MM.1S (cell line): ENCODE results near the gene OBSCN.

Experiments used
- EZH2phosphoT487 ChIP-seq: fragments of 300-600 bp; sonication (generic); IDR thresholded peaks from 2 replicates; pipeline ENCODE4 v1.6.1; 2018; ENCODE audit warnings: antibody characterized with exemption, low read length
- TF ChIP-seq, protein P1 (sequence below): fragments of 300-600 bp; sonication (generic); IDR thresholded peaks from 2 replicates; pipeline ENCODE4 v1.5.1; 2016; ENCODE audit warnings: antibody characterized with exemption, low read length, mixed read lengths

DNA sequence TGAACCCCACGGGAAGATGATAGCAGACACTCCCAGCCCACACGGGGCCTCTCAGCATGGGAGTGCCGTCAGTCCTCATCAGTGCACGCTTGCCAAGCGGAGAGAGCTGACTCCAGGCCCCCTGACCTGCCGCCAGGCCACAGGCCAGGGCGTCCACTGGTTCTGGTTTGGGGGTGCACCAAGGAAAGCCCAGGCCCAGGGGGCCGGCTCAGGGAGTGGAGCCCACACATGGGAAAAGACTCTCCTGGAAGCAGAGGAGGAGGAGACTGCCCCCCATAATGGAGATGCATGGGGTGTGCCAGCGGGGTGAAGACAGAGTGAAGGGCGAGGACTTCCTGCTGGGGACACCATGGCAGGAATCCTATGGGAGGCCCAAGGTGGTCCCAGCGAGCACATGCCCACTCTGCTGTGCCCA is 192.4 kb downstream of the OBSCN start:
- TF ChIP-seq, protein P1, sequence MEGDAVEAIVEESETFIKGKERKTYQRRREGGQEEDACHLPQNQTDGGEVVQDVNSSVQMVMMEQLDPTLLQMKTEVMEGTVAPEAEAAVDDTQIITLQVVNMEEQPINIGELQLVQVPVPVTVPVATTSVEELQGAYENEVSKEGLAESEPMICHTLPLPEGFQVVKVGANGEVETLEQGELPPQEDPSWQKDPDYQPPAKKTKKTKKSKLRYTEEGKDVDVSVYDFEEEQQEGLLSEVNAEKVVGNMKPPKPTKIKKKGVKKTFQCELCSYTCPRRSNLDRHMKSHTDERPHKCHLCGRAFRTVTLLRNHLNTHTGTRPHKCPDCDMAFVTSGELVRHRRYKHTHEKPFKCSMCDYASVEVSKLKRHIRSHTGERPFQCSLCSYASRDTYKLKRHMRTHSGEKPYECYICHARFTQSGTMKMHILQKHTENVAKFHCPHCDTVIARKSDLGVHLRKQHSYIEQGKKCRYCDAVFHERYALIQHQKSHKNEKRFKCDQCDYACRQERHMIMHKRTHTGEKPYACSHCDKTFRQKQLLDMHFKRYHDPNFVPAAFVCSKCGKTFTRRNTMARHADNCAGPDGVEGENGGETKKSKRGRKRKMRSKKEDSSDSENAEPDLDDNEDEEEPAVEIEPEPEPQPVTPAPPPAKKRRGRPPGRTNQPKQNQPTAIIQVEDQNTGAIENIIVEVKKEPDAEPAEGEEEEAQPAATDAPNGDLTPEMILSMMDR: no peak
- TF ChIP-seq EZH2phosphoT487: no peak
